H9 (cell line): ENCODE results near the gene FRMPD3. TPM values are rescaled to one million over a fixed set of nuclear protein-coding genes. Genes with fewer than 3 reads are reported as not detected.

Experiments
- DNase-seq: peaks from one replicate; pipeline ENCODE4 v3.0.0-alpha.2; 2017
- H2AFZ ChIP-seq: one replicate; pipeline ENCODE4 v1.6.1; 2013; ENCODE audit warnings: mild to moderate bottlenecking, low read length, control low read depth, moderate library complexity
- H2AK5ac ChIP-seq: 2 replicates; pipeline ENCODE4 v1.6.1; 2013; ENCODE audit warnings: low read length, control low read depth, mixed read lengths; ENCODE audit not compliant: insufficient read length
- H2BK120ac ChIP-seq: one replicate; pipeline ENCODE4 v1.6.1; 2013; ENCODE audit warnings: low read depth, mild to moderate bottlenecking, low read length, control low read depth, inconsistent platforms; ENCODE audit not compliant: poor library complexity, severe bottlenecking
- H2BK12ac ChIP-seq: 2 replicates; pipeline ENCODE4 v1.6.1; 2013; ENCODE audit warnings: low read length, control low read depth, mixed read lengths, low read depth; ENCODE audit not compliant: insufficient read length
- H2BK15ac ChIP-seq: 2 replicates; pipeline ENCODE4 v1.6.1; 2013; ENCODE audit warnings: low read depth, low read length, control low read depth
- H2BK20ac ChIP-seq: one replicate; pipeline ENCODE4 v1.6.1; 2013; ENCODE audit warnings: low read depth, mild to moderate bottlenecking, low read length, control low read depth, inconsistent platforms; ENCODE audit not compliant: poor library complexity, severe bottlenecking
- H2BK5ac ChIP-seq: 2 replicates; pipeline ENCODE4 v1.6.1; 2013; ENCODE audit warnings: low read length, control low read depth, mixed read lengths; ENCODE audit not compliant: insufficient read length
- H3K14ac ChIP-seq: 2 replicates; pipeline ENCODE4 v1.6.1; 2013; ENCODE audit warnings: low read length, control low read depth; ENCODE audit not compliant: insufficient read depth
- H3K18ac ChIP-seq: 2 replicates; pipeline ENCODE4 v1.6.1; 2013; ENCODE audit warnings: low read depth, mild to moderate bottlenecking, mixed read lengths, low read length, control low read depth; ENCODE audit not compliant: insufficient read length
- H3K23ac ChIP-seq: 2 replicates; pipeline ENCODE4 v1.6.1; 2013; ENCODE audit warnings: low read length, control low read depth, mixed read lengths, low read depth; ENCODE audit not compliant: insufficient read length
- H3K23me2 ChIP-seq: 2 replicates; pipeline ENCODE4 v1.6.1; 2013; ENCODE audit warnings: low read depth, mild to moderate bottlenecking, mixed read lengths, low read length, control low read depth; ENCODE audit not compliant: insufficient read length, poor library complexity, severe bottlenecking
- H3K27ac ChIP-seq: 2 replicates; pipeline ENCODE4 v1.5.1; 2013; ENCODE audit warnings: low read length, control low read depth, mixed read lengths, low read depth; ENCODE audit not compliant: insufficient read length
- H3K27me3 ChIP-seq: 2 replicates; pipeline ENCODE4 v1.6.1; 2013; ENCODE audit warnings: low read length, control low read depth, inconsistent platforms; ENCODE audit not compliant: insufficient read depth
- H3K4ac ChIP-seq: 2 replicates; pipeline ENCODE4 v1.6.1; 2013; ENCODE audit warnings: low read depth, mild to moderate bottlenecking, control low read depth, inconsistent platforms, low read length, moderate library complexity
- H3K4me1 ChIP-seq: 2 replicates; pipeline ENCODE4 v1.6.1; 2013; ENCODE audit warnings: low read length, control low read depth, inconsistent platforms; ENCODE audit not compliant: insufficient read depth
- H3K4me2 ChIP-seq: 2 replicates; pipeline ENCODE4 v1.6.1; 2013; ENCODE audit warnings: low read length, control low read depth, mixed read lengths; ENCODE audit not compliant: insufficient read length, insufficient read depth
- H3K56ac ChIP-seq: 2 replicates; pipeline ENCODE4 v1.6.1; 2013; ENCODE audit warnings: low read depth, mild to moderate bottlenecking, mixed read lengths, low read length, control low read depth; ENCODE audit not compliant: insufficient read length
- H3K79me1 ChIP-seq: 2 replicates; pipeline ENCODE4 v1.6.1; 2013; ENCODE audit warnings: low read depth, mild to moderate bottlenecking, moderate library complexity, low read length, control low read depth, inconsistent platforms; ENCODE audit not compliant: insufficient read depth, poor library complexity, severe bottlenecking
- H3K79me2 ChIP-seq: 2 replicates; pipeline ENCODE4 v1.6.1; 2013; ENCODE audit warnings: low read length, control low read depth, inconsistent platforms; ENCODE audit not compliant: insufficient read depth
- H3K9ac ChIP-seq: 2 replicates; pipeline ENCODE4 v1.6.1; 2013; ENCODE audit warnings: low read length, control low read depth, mixed read lengths; ENCODE audit not compliant: insufficient read length; ENCODE audit errors: extremely low read depth
- H3K9me3 ChIP-seq: one replicate; pipeline ENCODE4 v1.6.1; 2013; ENCODE audit warnings: low read depth, low read length, inconsistent platforms; ENCODE audit not compliant: control insufficient read depth
- H3T11ph ChIP-seq: one replicate; pipeline ENCODE4 v1.6.1; 2013; ENCODE audit warnings: mild to moderate bottlenecking, low read length, control low read depth, inconsistent platforms
- H4K20me1 ChIP-seq: one replicate; pipeline ENCODE4 v1.6.1; 2013; ENCODE audit not compliant: control insufficient read depth, insufficient read length, insufficient read depth
- H4K5ac ChIP-seq: 2 replicates; pipeline ENCODE4 v1.6.1; 2013; ENCODE audit warnings: low read depth, mild to moderate bottlenecking, mixed read lengths, low read length, control low read depth; ENCODE audit not compliant: insufficient read length
- H4K8ac ChIP-seq: replicated peaks from 2 replicates; pipeline ENCODE4 v1.6.1; 2013; ENCODE audit warnings: low read length, control low read depth, mixed read lengths, low read depth; ENCODE audit not compliant: insufficient read length
- H4K91ac ChIP-seq: 2 replicates; pipeline ENCODE4 v1.6.1; 2013; ENCODE audit warnings: low read depth, mild to moderate bottlenecking, moderate library complexity, mixed read lengths, low read length, control low read depth; ENCODE audit not compliant: insufficient read length
- H3K27ac Mint-ChIP-seq, 3 experiments: 2 replicates in 2 of 3; 3 replicates in 1 of 3; pipeline ENCODE4 v1.8.0; 2020 to 2021; ENCODE audit warnings: mixed read lengths in 3 of 3, mild to moderate bottlenecking in 1 of 3, moderate library complexity in 1 of 3
- H3K27me3 Mint-ChIP-seq: 2 replicates; pipeline ENCODE4 v1.8.0; 2021; ENCODE audit warnings: low read depth, mild to moderate bottlenecking, moderate library complexity, mixed read lengths
- H3K36me3 Mint-ChIP-seq, 3 experiments: 2 replicates in 2 of 3; 3 replicates in 1 of 3; pipeline ENCODE4 v1.8.0; 2020 to 2021; ENCODE audit warnings: low read depth in 3 of 3, mixed read lengths in 3 of 3; ENCODE audit not compliant: insufficient read depth in 1 of 3
- H3K4me1 Mint-ChIP-seq, 2 experiments: 2 replicates each; pipeline ENCODE4 v1.8.0; 2020; ENCODE audit warnings: mixed read lengths in 2 of 2
- H3K4me3 Mint-ChIP-seq, 2 experiments: 2 replicates in 1 of 2; 3 replicates in 1 of 2; pipeline ENCODE4 v1.8.0; 2020 to 2021; ENCODE audit warnings: mild to moderate bottlenecking in 2 of 2, mixed read lengths in 2 of 2, moderate library complexity in 1 of 2
- H3K9me3 Mint-ChIP-seq, 2 experiments: 2 replicates in 1 of 2; 3 replicates in 1 of 2; pipeline ENCODE4 v1.8.0; 2020; ENCODE audit warnings: mild to moderate bottlenecking in 2 of 2, mixed read lengths in 2 of 2, moderate library complexity in 1 of 2
- CTCF ChIP-seq: fragments of 200-600 bp; sonication (generic); conservative IDR thresholded peaks from 3 replicates; pipeline ENCODE4 v1.8.0; 2021; ENCODE audit warnings: antibody characterized with exemption, mild to moderate bottlenecking
- WGBS: extraction: QIAGEN DNeasy Blood & Tissue Kit; methylation state at CpG from one replicate; pipeline ENCODE4 v1.1.7; 2013; ENCODE audit warnings: missing lambda C conversion rate, low lambda C conversion rate, mixed read lengths; ENCODE audit not compliant: insufficient read length; ENCODE audit errors: extremely low coverage; 5-methylcytosine and 5-hydroxymethylcytosine counted together
- total RNA-seq: library from RNA; stranded (reverse); gene quantifications from 2 replicates; pipeline ENCODE4 v1.2.1, GENCODE V29; 2021

The FRMPD3 gene
- total RNA-seq, 1 experiment from 2014 or later, result 0.26 TPM

- no peak overlapping the region for H4K5ac ChIP-seq
- no peaks in the 10 kb centered on the region for H3K27me3 ChIP-seq
- H4K8ac ChIP-seq, result no peak overlapping the region
- no peak for TF ChIP-seq CTCF
- H3K18ac ChIP-seq, result no peak overlapping the region
- H2BK12ac ChIP-seq, result no peak overlapping the region
- H3K4ac ChIP-seq, result no peak overlapping the region
- Mint-ChIP-seq H3K36me3 (peaks cover 0 to 2% (median 0%) of the 10 kb centered on the region in 3 experiments; a peak in 1 of 7 replicates), H3K27me3 (peaks cover 25% of the 10 kb centered on the region), H3K4me1 (peaks cover 14 to 23% of the 10 kb centered on the region in 2 experiments), H3K4me3 (no peak overlapping the region), H3K9me3 (peaks cover 0 to 50% of the 10 kb centered on the region in 2 experiments; a peak in 2 of 5 replicates), H3K27ac (peak overlapping the region in 1 of 3 experiments; percentile 5; a peak in 1 of 7 replicates)
- no CpG with 5 or more reads among the region's 5 CpGs for WGBS
- no peaks in the 10 kb centered on the region for H3K79me2 ChIP-seq
- no peak overlapping the region for H4K91ac ChIP-seq
- no peak overlapping the region for H2BK15ac ChIP-seq
- H2BK120ac ChIP-seq, result no peak overlapping the region
- no peak overlapping the region for H3K4me2 ChIP-seq
- no peak overlapping the region for H3K23ac ChIP-seq
- DNase-seq, result no peak
- no peak overlapping the region for H2BK20ac ChIP-seq
- no peaks in the 10 kb centered on the region for H3K23me2 ChIP-seq
- no peaks in the 10 kb centered on the region for H3K79me1 ChIP-seq
- H2AFZ ChIP-seq, result no peak overlapping the region
- H3K27ac ChIP-seq, result no peak overlapping the region
- H3K4me1 ChIP-seq, result no peaks in the 10 kb centered on the region
- H3K56ac ChIP-seq, result no peak overlapping the region
- H4K20me1 ChIP-seq, result no peaks in the 10 kb centered on the region
- H3K9me3 ChIP-seq, result no peaks in the 10 kb centered on the region
- H3T11ph ChIP-seq, result no peak overlapping the region
- no peak overlapping the region for H3K14ac ChIP-seq
- H3K9ac ChIP-seq, result no peak overlapping the region
- no peak overlapping the region for H2AK5ac ChIP-seq
- H2BK5ac ChIP-seq, result no peak overlapping the region
Measured at GRCh38 chrX:107440692-107441091, 8.8 kb upstream of the FRMPD3 start.
